ENCODE data around the gene RBMS1. TPM values are rescaled to one million over a fixed set of nuclear protein-coding genes. Genes with fewer than 3 reads are reported as not detected.

Gene RBMS1
- total and polyA plus RNA-seq, 4 donors = 7.9 to 23.5 (median 15.5) TPM

- TF ChIP-seq, protein P1, sequence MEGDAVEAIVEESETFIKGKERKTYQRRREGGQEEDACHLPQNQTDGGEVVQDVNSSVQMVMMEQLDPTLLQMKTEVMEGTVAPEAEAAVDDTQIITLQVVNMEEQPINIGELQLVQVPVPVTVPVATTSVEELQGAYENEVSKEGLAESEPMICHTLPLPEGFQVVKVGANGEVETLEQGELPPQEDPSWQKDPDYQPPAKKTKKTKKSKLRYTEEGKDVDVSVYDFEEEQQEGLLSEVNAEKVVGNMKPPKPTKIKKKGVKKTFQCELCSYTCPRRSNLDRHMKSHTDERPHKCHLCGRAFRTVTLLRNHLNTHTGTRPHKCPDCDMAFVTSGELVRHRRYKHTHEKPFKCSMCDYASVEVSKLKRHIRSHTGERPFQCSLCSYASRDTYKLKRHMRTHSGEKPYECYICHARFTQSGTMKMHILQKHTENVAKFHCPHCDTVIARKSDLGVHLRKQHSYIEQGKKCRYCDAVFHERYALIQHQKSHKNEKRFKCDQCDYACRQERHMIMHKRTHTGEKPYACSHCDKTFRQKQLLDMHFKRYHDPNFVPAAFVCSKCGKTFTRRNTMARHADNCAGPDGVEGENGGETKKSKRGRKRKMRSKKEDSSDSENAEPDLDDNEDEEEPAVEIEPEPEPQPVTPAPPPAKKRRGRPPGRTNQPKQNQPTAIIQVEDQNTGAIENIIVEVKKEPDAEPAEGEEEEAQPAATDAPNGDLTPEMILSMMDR (IDR thresholded peaks at IDR 0.05; ENCODE audit: low read depth, low read length, missing input control) = no peak
- TF ChIP-seq JUND (IDR thresholded peaks at IDR 0.05) = no peak
Observed at GRCh38 chr2:160246356-160246755, 247.3 kb downstream of the RBMS1 start (continued).

GRCh38 chr2:160245614-160246155 lies 247.9 kb downstream of the RBMS1 start:
- H3K9me3 ChIP-seq (ENCODE audit: control insufficient read depth in 4 of 4, low read length in 3 of 4) = no peaks in the 10 kb centered on the region
- WGBS = 93% methylated on average over 5 of the region's 5 CpGs
- no peak overlapping the region for H3K9ac ChIP-seq (ENCODE audit: low read depth in 1 of 2, low read length in 2 of 2)
- no peaks in the 10 kb centered on the region for H3K36me3 ChIP-seq (ENCODE audit: control insufficient read depth in 4 of 4, insufficient read depth in 3 of 4, low read depth in 1 of 4, low read length in 3 of 4)
- H3K27me3 ChIP-seq (ENCODE audit: control insufficient read depth in 4 of 4, insufficient read depth in 4 of 4, low read length in 3 of 4) = no peaks in the 10 kb centered on the region
- H3K4me1 ChIP-seq (ENCODE audit: control insufficient read depth in 4 of 4, insufficient read depth in 4 of 4, low read length in 3 of 4) = no peaks in the 10 kb centered on the region
- TF ChIP-seq MAX (IDR thresholded peaks at IDR 0.05) = no peak
- no peak for TF ChIP-seq EGR1 (IDR thresholded peaks at IDR 0.05; ENCODE audit: low read depth in 2 of 2)
- TF ChIP-seq ZBTB33 (IDR thresholded peaks at IDR 0.05) = no peak
- no peak for TF ChIP-seq YY1 (IDR thresholded peaks at IDR 0.05)
- TF ChIP-seq TAF1 (conservative IDR thresholded peaks at IDR 0.05) = no peak
- TF ChIP-seq FOXA2 (IDR thresholded peaks at IDR 0.05) = no peak
- TF ChIP-seq, protein P2, sequence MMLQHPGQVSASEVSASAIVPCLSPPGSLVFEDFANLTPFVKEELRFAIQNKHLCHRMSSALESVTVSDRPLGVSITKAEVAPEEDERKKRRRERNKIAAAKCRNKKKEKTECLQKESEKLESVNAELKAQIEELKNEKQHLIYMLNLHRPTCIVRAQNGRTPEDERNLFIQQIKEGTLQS (IDR thresholded peaks at IDR 0.05) = no peak
- no peak for TF ChIP-seq GABPA (IDR thresholded peaks at IDR 0.05 in 1 of 2, conservative IDR thresholded peaks at IDR 0.05 in 1 of 2)
- TF ChIP-seq SP1 (IDR thresholded peaks at IDR 0.05) = no peak
- TF ChIP-seq RAD21 (IDR thresholded peaks at IDR 0.05) = no peak
- TF ChIP-seq, protein P3, sequence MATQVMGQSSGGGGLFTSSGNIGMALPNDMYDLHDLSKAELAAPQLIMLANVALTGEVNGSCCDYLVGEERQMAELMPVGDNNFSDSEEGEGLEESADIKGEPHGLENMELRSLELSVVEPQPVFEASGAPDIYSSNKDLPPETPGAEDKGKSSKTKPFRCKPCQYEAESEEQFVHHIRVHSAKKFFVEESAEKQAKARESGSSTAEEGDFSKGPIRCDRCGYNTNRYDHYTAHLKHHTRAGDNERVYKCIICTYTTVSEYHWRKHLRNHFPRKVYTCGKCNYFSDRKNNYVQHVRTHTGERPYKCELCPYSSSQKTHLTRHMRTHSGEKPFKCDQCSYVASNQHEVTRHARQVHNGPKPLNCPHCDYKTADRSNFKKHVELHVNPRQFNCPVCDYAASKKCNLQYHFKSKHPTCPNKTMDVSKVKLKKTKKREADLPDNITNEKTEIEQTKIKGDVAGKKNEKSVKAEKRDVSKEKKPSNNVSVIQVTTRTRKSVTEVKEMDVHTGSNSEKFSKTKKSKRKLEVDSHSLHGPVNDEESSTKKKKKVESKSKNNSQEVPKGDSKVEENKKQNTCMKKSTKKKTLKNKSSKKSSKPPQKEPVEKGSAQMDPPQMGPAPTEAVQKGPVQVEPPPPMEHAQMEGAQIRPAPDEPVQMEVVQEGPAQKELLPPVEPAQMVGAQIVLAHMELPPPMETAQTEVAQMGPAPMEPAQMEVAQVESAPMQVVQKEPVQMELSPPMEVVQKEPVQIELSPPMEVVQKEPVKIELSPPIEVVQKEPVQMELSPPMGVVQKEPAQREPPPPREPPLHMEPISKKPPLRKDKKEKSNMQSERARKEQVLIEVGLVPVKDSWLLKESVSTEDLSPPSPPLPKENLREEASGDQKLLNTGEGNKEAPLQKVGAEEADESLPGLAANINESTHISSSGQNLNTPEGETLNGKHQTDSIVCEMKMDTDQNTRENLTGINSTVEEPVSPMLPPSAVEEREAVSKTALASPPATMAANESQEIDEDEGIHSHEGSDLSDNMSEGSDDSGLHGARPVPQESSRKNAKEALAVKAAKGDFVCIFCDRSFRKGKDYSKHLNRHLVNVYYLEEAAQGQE (IDR thresholded peaks at IDR 0.05) = no peak
- no peak for TF ChIP-seq NR2F2 (IDR thresholded peaks at IDR 0.05)
- TF ChIP-seq HNF4A (conservative IDR thresholded peaks at IDR 0.05) = no peak
- no peak for DNase-seq (ENCODE audit: low spot score)
- H3K4me3 ChIP-seq (ENCODE audit: low read depth in 1 of 3, low read length in 3 of 3) = no peak overlapping the region
- no peak overlapping the region for H3K27ac ChIP-seq (ENCODE audit: low read depth in 1 of 2, low read length in 2 of 2)
